ENCODE results near the gene KRT33A. TPM values are rescaled to one million over a fixed set of nuclear protein-coding genes. Genes with fewer than 3 reads are reported as not detected.

The KRT33A gene
- total RNA-seq, 2 donors from 2014 or later, result not detected

DNA sequence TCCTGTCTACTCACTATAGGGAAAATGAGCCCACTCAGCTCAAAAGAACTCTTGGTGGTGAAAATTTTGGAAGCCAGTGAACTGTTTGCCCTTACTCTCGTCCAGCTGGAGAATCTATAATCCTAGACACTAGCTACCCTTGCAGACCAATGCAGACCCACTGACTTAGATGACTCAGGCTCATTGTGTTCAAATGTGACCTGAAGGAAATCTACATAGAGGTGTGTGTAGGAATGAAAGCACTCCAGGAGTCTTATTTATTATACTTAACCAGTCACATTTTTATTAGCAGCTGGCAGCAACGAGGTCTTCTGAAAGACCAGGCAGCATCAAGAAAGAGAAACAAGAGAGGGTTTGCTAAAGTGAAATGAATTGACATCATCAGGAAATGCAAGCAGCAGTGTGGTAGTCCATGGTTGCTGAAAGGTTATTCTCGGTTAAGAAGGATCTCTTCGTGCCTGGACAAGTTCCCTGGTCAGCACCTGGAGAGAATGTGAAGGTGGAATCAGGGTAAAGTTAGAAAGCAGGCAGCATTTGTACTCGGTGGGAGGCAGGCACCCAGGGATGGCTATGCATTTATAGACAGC, 49.3 kb downstream of the KRT33A start:
- DNase-seq (no peak), ATAC-seq (replicated peaks in 1 of 2) (no peak)
- Mint-ChIP-seq H3K4me3 (no peak overlapping the region), H3K9me3 (no peaks in the 10 kb centered on the region), H3K36me3 (ENCODE audit: insufficient read depth in 2 of 2) (no peaks in the 10 kb centered on the region), H3K27me3 (ENCODE audit: low read depth) (no peaks in the 10 kb centered on the region), H3K4me1 (ENCODE audit: low read depth) (no peaks in the 10 kb centered on the region), H3K27ac (no peak overlapping the region)

DNA sequence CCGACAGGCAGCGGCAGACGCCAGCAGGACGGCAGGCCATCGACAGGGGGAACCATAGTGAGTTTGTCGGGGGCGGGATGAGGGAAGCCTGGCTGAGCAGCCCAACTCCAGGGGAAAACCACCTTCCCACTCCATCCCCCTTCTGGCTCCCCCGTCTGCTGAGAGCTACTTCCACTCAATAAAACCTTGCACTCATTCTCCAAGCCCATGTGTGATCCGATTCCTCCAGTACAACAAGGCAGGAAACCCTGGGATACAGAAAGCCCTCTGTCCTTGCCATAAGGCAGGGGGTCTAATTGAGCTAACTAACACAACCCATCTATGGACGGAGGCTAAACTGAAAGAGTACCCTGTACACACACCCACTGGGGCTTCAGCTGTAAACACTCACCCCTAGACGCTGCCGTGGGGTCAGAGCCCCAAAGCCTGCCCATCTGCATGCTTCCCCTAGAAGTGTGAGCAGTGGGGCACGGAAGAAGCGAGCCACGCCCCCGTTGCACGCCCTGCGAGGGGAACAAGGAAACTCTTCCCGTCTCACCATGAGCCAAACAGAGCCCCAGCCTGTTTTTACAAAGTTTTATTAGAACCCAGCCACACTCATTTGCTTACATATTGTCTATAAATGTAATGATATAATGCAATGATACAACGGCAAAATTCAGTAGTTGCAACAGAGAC, 52.0 kb downstream of the KRT33A start:
- DNase-seq (no peak), ATAC-seq (replicated peaks in 1 of 2) (no peak)
- Mint-ChIP-seq H3K9me3 (no peaks in the 10 kb centered on the region), H3K4me3 (no peak overlapping the region), H3K36me3 (ENCODE audit: insufficient read depth in 2 of 2) (no peaks in the 10 kb centered on the region), H3K4me1 (ENCODE audit: low read depth) (no peaks in the 10 kb centered on the region), H3K27ac (no peak overlapping the region), H3K27me3 (ENCODE audit: low read depth) (no peaks in the 10 kb centered on the region)

DNA sequence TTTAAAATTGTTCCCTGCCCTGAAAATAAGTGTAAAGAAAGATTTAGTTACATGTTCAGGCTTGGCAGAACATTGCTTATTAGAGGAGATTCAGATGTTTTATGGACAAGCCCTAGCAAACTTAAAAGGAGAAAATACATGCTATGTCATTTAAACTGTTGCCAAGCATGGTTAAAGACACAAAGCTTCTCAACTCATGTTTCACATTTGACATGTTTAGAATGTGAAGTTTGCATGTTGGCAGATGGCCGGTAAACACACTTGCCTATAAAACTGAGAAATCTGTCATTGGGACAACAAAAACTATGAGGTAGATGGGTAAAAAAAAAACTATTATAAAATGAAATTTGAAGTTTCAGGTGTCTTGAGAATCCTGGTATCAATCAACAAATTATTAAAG, 53.8 kb downstream of the KRT33A start:
- no peak for ATAC-seq (replicated peaks in 1 of 2)
- DNase-seq, result no peak
- Mint-ChIP-seq H3K9me3 (no peaks in the 10 kb centered on the region), H3K4me1 (ENCODE audit: low read depth) (no peaks in the 10 kb centered on the region), H3K4me3 (no peak overlapping the region), H3K27me3 (ENCODE audit: low read depth) (no peaks in the 10 kb centered on the region), H3K27ac (no peak overlapping the region), H3K36me3 (ENCODE audit: insufficient read depth in 2 of 2) (no peaks in the 10 kb centered on the region)

Other genes starting within 250 kb of the KRT33A start
- gene KRTAP4-16, start 248.6 kb downstream of the KRT33A start, total RNA-seq, result not detected
- gene KRTAP4-9, start 245.4 kb downstream of the KRT33A start, total RNA-seq, result not detected
- not detected for gene KRTAP4-11, start 232.5 kb downstream of the KRT33A start, total RNA-seq
- gene KRTAP4-12, start 226.6 kb downstream of the KRT33A start, total RNA-seq, result not detected
- gene KRTAP4-6, start 210.3 kb downstream of the KRT33A start, total RNA-seq, result not detected
- not detected for gene KRTAP4-5, start 201.0 kb downstream of the KRT33A start, total RNA-seq
- gene KRTAP4-4, start 190.1 kb downstream of the KRT33A start, total RNA-seq, result not detected
- not detected for gene KRTAP4-3, start 182.6 kb downstream of the KRT33A start, total RNA-seq
- gene KRTAP4-2, start 172.6 kb downstream of the KRT33A start, total RNA-seq, result not detected
- not detected for gene KRTAP4-1, start 165.9 kb downstream of the KRT33A start, total RNA-seq
- gene KRTAP9-1, start 160.9 kb downstream of the KRT33A start, total RNA-seq, result not detected
- not detected for gene KRTAP9-2, start 124.2 kb downstream of the KRT33A start, total RNA-seq
- not detected for gene KRTAP9-3, start 118.4 kb downstream of the KRT33A start, total RNA-seq
- not detected for gene KRTAP9-8, start 112.8 kb downstream of the KRT33A start, total RNA-seq
- gene KRTAP9-4, start 101.1 kb downstream of the KRT33A start, total RNA-seq, result not detected
- not detected for gene KRTAP9-9, start 95.4 kb downstream of the KRT33A start, total RNA-seq
- gene KRTAP9-6, start 85.5 kb downstream of the KRT33A start, total RNA-seq, result not detected
- not detected for gene KRTAP9-7, start 75.1 kb downstream of the KRT33A start, total RNA-seq
- gene KRTAP29-1, start 48.0 kb downstream of the KRT33A start, total RNA-seq, result not detected
- not detected for gene KRTAP16-1, start 41.5 kb downstream of the KRT33A start, total RNA-seq
- not detected for gene KRTAP17-1, start 35.1 kb downstream of the KRT33A start, total RNA-seq
- gene KRT33B, start 19.0 kb upstream of the KRT33A start, total RNA-seq, result not detected
- not detected for gene KRT34, start 31.5 kb upstream of the KRT33A start, total RNA-seq
- not detected for gene KRT31, start 46.8 kb upstream of the KRT33A start, total RNA-seq
- not detected for gene KRT37, start 73.8 kb upstream of the KRT33A start, total RNA-seq
- gene KRT38, start 90.2 kb upstream of the KRT33A start, total RNA-seq, result not detected
- gene KRT32, start 116.6 kb upstream of the KRT33A start, total RNA-seq, result not detected
- gene KRT35, start 130.3 kb upstream of the KRT33A start, total RNA-seq, result not detected
- not detected for gene KRT36, start 139.1 kb upstream of the KRT33A start, total RNA-seq
- gene KRT13, start 154.8 kb upstream of the KRT33A start, total RNA-seq, result not detected
- gene KRT15, start 168.1 kb upstream of the KRT33A start, total RNA-seq, result not detected
- gene KRT19, start 177.5 kb upstream of the KRT33A start, total RNA-seq, result not detected
- not detected for gene KRT9, start 221.2 kb upstream of the KRT33A start, total RNA-seq
- gene KRT14, start 236.1 kb upstream of the KRT33A start, total RNA-seq, result not detected

Measured in activated T-cell treated with anti-CD3 and anti-CD28 coated beads, Interleukin-2, amount 50 U/mL, for 72 hours (primary cell).